NCI-H82 treated with DMSO at 0.1 percent for 48 hours (cell line): Measurements from ENCODE around the gene LPCAT1.
"Not testable (repeated sequence)": the region's sequence is repeated elsewhere in the genome, so short reads cannot be mapped to it uniquely, and the experiment has no call there.

Source experiments
- DNase-seq: peaks from one replicate; lab custom pipeline; 2025; ENCODE audit not compliant: unreplicated experiment; lab: John Stamatoyannopoulos, UW

LPCAT1 gene

DNA sequence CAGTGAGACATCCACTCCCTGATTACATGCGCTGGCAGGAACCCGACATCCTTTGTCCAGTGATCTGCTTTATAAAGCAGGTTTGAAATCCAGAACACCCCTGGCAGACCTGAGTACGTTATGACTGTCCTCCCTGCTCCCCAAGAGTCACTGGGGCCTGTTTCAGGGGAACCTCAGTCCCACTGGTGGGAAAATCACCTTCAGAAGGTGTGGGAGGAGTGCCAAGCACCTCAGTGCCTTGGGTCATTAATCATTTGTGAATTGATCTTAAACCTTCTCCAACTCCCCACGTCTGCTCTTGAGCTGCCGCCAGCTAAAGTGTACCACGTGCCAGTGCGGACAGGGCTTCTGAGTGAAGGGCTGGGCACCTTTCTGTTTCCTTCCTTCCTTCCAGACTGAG is 94.7 kb downstream of the LPCAT1 start:
- DNase-seq, result no peak

DNA sequence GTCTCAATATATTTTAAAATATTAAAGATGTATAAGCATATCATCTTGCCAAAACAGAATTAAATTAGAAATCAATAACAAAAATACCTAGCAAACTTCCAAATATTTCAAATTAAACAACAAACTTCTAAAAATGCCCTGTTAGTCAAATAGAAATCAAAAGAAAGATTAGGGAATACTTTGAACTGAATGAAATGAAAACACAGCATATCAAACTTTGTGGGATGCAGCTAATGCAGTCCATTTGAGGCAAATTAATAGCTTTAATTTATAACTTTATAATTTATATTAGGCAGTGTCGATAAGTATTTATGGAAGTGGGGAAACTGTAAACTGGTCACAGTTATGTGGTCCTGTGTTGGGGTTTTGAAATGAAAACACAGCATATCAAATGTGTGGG is 95.7 kb downstream of the LPCAT1 start:
- DNase-seq, result no peak

DNA sequence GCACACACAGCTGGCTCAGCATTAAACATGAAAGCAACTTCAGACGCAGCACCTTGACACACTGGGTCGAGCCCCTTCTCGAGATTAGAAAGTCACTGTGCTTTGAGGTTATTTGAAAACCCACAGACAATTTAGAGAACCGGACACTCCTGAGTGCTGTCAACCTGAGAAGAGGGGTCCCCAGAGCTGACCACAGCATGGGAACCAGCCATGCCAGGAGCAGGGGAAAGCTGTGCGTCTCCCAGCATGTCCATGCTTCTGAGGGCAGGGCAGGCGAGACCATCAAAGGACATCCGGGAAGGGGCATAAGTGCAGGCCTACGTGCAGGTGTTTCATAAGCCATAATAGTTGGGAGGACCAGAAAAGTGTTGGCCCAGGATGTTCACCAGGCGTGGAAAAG is 99.0 kb downstream of the LPCAT1 start:
- no peak for DNase-seq

DNA sequence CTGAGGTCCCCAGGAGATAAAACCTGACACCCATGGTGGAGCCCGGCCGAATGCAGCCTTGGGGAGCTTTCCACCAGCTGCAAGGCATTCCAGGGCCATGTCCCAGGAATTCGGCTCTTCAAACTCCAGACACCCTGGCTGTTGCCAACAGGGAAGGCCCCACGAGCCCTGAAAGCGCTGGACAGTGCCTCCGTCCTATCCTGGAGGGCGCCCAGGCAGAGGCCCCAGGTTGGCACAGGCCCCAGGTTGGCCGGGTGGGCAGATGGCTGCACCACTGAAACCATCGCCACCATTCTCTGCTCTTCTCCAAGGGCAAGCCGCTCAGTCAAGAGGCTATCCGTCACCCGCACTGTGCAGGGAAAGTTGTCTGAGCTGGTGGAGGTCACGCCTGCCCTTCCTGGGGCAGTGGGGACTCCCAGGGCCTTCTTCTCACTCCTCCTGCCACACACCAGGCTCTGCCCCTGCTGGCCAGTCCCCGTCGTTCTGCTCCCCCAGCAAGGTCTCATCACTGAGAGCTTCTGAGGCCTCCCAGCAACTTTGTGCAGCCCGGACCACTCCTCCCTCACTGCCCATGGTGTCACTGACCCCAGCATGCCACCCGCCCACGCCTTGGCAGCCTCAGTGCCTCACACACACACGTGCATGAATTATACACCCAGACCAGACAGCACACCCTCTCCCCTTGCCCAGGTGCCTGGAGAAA is 99.7 kb downstream of the LPCAT1 start:
- no peak for DNase-seq

DNA sequence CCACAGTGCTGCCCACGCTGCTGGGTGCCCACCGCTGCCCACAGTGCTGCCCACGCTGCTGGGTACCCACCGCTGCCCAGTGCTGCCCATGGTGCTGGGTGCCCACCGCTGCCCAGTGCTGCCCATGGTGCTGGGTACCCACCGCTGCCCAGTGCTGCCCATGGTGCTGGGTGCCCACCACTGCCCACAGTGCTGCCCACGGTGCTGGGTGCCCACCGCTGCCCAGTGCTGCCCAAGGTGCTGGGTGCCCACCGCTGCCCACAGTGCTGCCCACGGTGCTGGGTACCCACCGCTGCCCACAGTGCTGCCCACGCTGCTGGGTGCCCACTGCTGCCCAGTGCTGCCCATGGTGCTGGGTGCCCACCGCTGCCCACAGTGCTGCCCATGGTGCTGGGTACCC is 101.2 kb downstream of the LPCAT1 start:
- not testable (repeated sequence) for DNase-seq

DNA sequence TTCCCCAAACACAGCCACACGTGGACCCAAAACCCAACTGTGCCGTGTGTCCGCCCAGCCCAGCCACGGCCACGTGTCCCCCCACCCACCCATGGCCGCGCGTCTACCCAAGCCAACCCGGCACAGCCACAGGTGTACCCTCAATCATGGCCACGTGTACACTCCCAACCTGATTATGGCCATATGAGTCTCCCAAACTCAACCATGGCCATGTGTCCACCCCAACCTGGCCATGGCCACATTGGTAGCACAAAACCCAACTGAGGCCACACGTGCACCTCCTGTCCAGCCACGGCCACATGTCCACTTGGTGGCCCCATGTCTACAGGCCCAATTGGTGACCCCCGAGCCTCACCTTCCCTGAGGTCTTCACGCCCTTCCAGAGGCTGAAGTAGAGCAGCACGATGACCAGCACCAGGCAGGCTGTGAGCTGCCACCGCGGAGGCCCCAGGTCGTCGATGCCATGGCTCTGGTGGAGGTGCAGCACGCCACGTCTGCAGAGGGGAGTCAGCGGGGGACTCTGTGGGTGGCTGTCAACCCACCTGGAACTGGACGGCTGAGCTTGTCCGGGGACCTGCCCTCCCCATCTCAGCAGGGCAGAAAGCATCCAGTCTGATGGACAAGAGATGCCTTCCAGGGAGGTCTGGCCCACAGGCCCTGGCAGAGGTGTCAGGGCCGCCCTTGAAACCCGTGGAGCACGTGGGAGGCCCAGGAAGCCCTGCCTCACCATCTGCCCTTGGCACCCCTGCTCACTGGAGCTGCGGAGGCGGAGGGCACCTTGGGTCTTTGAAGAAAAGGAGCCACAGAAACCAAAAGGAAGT is 102.0 kb downstream of the LPCAT1 start:
- no peak for DNase-seq

DNA sequence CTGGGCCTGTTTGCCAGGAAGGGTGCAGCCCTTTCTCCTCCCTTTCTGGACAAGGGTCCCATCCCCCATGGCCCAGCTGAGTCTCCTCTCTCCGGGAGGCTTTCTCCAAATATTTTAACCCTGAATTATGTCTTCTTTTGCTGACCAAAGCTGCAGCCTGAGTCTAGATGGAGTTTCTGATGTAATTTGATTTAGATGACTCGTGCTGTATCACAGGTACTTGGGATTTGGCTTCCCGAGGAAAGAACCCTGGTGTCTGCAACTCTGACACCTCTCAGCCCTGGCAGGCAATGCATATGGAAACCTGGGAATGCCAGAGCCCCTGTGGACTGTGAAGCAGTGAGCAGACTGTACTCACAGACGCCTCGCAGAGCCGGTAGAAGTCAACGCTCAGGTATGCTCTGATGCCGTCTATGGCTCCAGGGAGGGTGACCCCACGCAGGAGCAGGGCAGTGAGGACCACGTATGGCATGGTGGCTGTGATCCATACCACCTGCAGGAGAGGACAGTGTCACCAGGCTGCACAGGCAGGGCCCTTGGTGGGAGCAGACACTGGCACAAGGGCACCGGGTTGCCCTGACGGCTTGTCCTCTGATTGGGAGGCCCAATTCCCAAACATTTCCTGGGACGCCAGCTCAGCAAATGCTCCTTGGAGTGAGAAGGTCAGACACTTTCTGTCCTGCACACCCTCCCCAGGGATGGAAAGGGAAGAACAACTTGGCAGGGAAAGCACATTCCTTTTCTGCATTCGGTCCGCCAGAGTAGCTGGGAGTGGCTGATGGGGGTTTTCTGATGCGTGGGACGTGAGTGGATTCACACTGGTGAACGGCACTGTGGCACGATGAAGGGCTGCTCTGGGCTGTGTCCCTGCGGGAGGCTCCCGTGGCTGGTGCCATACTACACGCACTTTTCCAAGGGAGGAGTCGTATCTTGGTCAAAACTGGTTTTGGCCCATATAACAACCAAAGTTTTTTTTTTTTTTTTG is 103.3 kb downstream of the LPCAT1 start:
- DNase-seq, result no peak

DNA sequence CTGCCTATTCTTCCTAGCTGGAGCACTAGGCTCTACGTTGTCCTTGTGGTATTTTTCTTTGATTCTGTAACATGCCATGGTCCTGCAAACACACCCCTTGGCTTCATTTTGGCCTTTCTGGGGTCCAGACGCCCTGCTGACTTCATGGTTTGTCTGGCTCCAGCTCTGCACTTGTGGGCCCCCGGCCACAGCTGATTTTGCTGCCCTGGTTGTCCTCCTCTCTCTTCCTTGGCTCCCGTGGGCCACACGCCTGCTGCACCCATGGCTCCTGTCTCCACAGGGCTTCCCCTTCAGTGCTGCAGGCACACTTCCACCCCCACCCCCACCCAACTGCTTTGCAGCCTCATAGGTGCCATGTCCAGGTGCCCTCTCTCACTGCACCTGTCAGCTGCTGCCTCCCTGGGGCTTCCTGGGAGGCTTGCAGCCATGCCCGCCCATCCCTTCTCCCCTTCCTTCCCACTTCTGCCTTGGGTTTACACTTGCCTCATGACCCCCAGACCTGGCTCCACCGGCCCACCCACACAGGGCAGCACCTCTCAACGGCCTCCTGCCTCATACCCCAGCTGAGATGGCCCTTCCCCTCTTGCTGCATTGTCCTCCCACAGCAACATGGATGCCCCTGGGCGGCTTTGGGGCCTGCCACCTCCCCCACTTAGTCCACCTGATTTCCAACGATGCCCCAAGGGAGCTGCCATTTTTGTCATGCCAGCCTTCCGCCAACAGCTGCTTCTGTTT is 104.1 kb downstream of the LPCAT1 start:
- no peak for DNase-seq

DNA sequence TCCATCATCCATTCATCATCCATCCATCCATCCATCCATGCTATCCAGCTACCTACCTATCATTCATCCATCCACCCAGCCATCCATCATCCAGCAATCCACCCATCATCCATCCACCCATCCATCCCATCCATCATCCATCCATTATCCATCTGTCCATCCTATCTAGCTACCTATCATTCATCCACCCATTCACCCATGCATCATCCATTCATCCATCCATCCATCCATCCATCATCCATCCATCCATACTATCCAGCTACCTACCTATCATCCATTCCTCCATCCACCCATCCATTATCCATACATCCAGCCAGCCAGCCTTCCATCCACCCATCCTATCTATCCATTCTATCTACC is 104.9 kb downstream of the LPCAT1 start:
- no peak for DNase-seq

DNA sequence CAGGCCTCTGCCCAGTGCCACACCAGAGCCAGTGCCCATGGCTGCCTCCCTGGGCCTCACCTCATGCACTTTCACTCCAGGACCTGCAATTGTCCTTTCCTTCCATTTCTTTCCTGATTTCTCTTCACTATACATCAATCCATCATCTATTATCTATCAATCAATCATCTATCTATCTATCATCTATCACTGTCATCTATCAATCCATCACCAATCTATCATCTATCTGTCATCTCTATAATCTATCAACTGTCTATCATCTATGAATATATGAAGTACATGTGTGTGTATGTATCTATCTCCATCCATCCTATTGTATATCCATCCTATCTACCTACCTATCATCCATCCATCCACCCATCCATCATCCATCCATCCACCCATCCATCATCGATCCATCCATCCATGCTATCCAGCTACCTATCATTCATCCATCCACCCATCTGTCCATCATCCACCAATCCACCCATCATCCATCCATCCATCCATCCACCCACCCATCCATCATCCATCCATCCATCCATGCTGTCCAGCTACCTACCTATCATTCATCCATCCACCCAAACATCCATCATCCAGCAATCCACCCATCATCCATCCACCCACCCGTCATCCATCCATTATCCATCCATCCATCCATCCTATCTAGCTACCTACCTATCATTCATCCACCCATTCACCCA is 105.4 kb downstream of the LPCAT1 start:
- DNase-seq, result no peak

DNA sequence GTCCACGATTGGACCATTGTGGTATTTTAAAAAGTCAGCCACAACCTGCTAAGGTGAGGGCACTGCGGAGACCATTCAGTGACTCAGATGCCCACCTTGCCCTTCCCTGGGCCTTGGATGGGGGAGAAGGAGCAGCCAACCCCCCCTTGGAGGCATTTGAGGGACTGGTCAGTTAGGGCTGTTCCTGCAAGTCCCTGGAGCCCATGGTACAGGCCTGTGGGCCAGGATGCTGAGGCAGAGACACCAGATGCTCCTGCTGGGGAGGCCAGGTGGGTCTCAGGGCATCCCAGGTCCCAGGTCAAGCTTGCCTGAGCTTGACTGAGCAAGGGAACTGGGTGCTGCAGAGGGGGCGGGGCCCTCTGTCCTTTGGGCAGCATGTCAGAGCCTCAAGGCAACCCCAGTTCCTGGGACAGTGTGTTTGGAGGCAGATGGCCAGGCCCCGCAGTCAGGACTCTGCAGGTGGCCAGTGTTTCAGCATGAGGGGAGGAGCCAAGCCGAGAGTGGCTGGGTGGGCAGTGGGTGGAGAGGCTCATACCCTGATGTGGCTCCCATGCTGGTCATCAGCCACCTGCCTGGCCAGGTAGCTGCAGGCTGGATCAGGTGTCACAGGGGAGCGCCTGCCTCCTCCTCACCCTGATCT is 106.1 kb downstream of the LPCAT1 start:
- no peak for DNase-seq

DNA sequence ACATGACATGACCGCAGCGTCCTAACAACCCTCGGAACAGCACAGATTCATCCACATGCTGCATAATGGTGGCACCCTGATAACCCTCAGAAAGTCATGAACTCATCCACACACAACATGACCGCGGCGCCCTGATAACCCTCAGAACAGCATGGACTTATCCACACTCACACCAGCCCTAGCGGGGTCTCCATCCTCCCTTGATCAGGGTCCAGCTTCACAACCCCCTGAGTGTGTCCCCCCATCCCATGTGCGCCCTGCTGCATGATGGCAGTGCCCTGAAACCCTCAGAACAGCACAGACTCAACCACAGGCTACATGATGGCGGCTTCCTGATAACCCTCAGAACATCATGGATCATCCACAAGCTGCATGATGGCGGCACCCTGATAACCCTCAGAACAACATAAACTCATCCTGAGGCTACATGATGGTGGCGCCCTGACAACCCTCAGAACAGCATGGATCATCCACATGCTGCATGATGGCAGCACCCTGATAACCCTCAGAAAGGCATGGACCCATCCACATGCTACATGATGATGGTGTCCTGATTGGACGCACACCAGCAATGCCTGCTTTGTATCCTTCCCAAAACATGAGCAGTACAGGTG is 106.8 kb downstream of the LPCAT1 start:
- no peak for DNase-seq

DNA sequence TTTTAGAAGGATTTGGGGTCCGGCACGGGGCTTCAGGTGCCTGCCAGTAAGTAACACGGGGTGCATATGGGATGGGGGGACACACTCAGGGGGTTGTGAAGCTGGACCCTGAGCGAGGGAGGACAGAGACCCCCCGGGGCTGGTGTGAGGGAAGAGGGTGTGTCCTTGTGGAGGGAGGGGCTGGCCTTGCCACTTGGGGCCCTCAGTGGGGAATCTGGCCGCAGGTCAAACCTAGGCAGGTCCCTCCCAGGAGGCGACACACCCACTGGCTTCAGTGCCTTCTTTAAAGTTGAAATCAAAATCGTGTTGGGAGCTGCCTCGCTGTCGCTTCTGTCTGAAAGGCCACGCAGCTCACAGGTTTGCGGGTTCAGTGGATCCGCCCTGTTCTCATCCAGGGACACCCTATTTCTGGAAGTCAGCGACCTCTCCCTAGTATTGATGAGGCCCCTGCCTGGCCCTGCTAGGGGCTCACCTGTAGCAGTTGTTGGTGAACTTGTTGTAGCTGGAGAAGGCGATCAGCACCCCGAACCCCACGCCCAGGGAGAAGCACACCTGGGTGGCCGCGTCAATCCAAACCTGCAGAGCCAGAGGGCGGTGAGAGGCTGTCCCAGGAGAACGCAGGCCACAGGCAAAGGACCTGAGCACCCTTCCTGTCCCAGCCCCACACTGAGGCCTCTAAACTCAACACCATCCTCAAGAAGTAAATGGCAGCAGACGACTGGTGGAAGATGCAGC is 108.0 kb downstream of the LPCAT1 start:
- no peak for DNase-seq

DNA sequence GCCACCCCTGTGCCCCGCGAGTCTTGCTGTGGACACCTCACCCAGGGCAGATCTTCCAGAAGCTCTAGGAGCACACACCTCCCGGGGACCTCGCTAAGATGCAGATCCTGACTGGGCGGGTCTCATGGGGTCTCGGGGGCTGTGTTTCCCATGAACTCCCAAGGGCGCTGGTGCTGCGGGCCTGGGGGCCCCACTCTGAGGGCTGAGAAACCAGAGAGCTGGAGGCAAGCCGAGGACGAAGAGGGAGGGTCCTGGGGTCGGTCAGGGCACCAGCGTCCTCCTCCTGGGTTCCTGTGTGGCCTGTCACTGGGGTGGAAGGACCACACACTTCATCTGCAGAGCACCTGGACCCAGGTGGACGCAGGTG is 108.7 kb downstream of the LPCAT1 start:
- DNase-seq, result no peak

DNA sequence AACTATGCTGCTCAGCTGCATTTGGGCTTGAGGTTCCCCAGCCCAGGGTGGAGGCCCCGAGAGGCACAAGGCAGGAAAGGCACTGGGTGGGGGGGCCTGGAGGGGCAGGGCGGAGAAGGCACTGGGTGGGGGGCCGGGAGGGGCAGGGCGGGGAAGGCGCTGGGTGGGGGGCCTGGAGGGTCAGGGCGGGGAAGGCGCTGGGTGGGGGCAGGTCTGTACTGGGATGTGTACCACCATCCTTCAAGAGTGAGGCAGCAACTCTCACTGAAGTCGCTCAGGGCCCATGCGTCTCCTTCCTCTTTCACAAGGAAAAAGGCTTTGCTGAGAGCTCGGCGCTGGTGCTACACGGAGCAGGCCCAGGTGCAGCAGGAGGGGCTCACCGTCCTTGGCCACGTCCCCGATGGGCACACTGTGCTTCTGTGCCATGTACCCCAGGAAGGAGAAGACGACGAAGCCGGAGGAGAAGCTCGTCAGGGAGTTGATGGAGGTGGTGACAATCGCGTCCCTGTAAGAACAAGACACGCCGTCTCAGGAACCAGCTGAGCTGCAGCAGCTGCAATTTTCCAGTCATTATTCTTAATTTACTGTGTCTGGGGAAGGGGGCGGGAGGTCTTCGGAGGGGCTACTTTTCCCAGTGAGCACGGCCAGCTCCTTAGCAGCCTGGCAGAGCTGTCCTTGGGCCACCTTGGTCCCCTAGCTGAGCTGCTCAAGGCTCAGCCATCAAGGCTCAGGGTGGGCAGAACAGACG is 109.3 kb downstream of the LPCAT1 start:
- no peak for DNase-seq

DNA sequence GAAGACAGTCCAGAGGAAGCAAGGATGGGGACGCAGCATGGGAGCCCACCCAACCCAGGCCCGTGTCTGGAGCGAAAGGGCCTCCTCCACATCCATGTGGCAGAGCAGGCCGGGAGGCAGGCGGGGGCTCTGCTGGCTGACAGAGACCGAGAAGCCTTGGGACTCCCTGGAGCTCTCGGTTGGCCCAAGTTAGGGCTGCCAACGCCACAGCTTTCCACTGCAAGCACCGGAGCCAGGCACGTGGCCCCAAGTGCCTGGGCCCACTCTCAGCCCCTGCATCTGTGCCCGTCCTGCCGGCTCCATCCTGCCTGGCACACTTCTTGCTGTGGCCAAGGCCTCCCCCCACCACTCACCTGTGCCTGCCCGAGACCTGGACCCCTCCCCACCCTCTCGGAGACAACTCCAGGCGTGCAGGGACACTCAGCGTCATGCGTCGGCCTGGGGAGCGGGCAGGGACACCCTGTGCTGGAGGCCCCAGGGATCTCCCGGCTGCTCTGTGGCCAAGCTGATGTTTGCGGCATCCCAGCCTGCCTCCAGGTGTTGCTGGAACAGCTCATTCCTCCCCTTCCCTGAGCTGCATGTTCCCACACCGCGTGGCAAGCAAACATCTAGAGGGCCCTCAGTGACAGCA is 110.0 kb downstream of the LPCAT1 start:
- DNase-seq, result no peak

DNA sequence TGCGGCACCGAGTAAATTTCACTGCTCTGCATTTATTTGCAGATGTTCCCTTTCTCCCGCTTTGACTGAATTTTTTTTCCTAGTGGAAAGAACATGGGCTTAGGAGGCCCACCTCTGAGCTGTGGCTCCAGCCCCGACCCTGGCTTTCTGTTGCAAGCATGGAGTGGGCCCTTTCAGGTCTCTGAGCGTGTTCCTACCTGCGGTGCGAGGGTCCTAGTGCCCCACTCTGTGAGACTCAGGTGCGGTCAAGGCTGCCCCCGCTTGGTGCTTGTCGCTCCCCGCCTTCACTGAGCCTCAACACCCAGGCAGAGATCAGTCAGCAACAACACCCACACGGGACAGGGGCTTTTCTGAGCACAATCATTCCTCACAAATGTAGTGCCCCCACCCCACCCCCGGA is 110.5 kb downstream of the LPCAT1 start:
- no peak for DNase-seq

DNA sequence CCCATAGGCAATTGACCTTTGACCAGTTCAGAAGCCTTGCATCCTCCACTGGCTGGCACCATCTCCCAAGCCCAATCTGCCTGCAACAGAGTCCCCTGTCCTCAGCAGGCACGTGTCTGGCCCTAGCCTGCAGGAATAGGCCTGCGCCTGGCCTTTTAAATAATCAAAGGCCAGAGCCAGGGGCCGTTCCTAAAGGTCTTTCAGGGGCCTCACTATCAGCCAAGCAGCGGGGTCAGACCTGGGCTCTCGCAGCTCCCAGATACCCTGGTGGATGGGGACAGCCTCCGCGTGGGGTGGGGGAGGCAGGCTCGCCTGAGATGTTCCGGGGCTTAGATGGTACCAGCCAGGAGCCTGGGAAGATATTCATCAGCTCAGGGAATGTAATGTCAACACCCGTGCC is 111.1 kb downstream of the LPCAT1 start:
- no peak for DNase-seq
